Measurements from ENCODE around the gene OTUD3. TPM values are rescaled to one million over a fixed set of nuclear protein-coding genes. Genes with fewer than 3 reads are reported as not detected.
"Not testable (repeated sequence)": the region's sequence is repeated elsewhere in the genome, so short reads cannot be mapped to it uniquely, and the experiment has no call there.

Gene OTUD3
- total RNA-seq, 1 donor from 2014 or later: 4.9 TPM

DNA sequence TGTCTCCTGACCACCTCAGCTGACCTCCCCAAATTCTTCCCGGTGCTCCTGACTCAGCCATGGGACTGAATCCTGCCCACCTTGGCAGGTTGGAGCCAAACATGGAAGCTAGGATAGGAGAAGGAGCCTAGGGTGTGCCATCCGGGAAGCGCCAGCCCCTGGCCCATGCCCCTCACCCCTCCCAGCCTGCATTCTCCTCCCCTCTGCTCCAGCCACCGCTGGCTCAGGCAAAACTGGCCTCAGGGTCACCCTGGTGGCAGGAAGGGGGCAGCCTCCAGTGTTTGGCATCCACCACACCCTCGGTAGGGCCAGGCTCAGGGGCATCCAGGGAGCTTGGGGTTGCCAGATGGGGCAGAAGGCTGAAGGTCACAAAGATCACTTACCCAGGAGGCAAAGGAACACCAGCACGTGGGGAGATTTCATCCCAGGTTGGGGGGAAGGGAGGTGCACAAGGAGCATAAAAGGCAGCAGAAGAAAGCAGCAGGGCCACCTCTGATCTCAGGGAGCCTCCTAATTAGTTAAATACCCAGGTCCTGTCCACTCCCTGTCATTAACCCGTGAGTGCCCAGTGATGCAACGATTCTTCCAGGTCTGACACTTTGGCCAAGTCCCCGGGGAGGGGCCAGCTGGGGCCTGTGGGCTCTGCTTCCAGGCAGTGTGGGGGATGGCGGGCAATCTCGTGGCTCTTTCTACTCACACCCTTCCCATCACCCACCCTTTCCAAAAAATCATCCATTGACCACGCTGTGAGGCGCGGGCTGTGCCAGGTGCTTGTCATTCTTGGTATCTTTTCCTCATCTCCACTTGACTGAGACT is 41.1 kb downstream of the OTUD3 start, which contains the start of gene PLA2G2E:
PLA2G2E (minus strand) TSS at position 481 of the 816 bp plus-strand sequence; CDS start at position 423, 58 bp downstream.
- H3K4me1 ChIP-seq: no peaks in the 10 kb centered on the region
- no peak for DNase-seq (ENCODE audit: extremely low spot score in 2 of 2)
- H3K4me3 ChIP-seq: no peak within 1 kb of the TSS
- no peaks in the 10 kb centered on the region for H3K27me3 ChIP-seq
- TF ChIP-seq POLR2AphosphoS5 (IDR thresholded peaks at IDR 0.05; ENCODE audit: insufficient read depth in 1 of 2, low read depth in 1 of 2) (no peak), CTCF (IDR thresholded peaks at IDR 0.05) (no peak), POLR2A (IDR thresholded peaks at IDR 0.05) (no peak)
- no peaks in the 10 kb centered on the region for H3K9me3 ChIP-seq
- no peaks in the 10 kb centered on the region for H3K36me3 ChIP-seq
- intact Hi-C loops (cut with DNase I): no loop called here
- H3K27ac ChIP-seq: no peak within 1 kb of the TSS

- Histone ChIP-seq H3K9me3 (no peaks in the 10 kb centered on the region), H3K4me3 (no peak overlapping the region), H3K4me1 (no peaks in the 10 kb centered on the region), H3K27me3 (no peaks in the 10 kb centered on the region), H3K27ac (no peak overlapping the region), H3K36me3 (no peaks in the 10 kb centered on the region)
- DNase-seq (ENCODE audit: extremely low spot score in 2 of 2): no peak
- intact Hi-C loops (cut with DNase I): no loop called here
- no peak for TF ChIP-seq POLR2A (IDR thresholded peaks at IDR 0.05)
- TF ChIP-seq POLR2AphosphoS5 (IDR thresholded peaks at IDR 0.05; ENCODE audit: insufficient read depth in 1 of 2, low read depth in 1 of 2): no peak
- no peak for TF ChIP-seq CTCF (IDR thresholded peaks at IDR 0.05)
Observed at GRCh38 chr1:19923953-19924346, 41.8 kb downstream of the OTUD3 start.

- H3K27ac ChIP-seq: no peak overlapping the region
- no peaks in the 10 kb centered on the region for H3K9me3 ChIP-seq
- no peak for DNase-seq (ENCODE audit: extremely low spot score in 2 of 2)
- TF ChIP-seq CTCF (IDR thresholded peaks at IDR 0.05): no peak
- no peak overlapping the region for H3K4me3 ChIP-seq
- H3K27me3 ChIP-seq: no peaks in the 10 kb centered on the region
- intact Hi-C loops (cut with DNase I): no loop called here
- no peaks in the 10 kb centered on the region for H3K4me1 ChIP-seq
- no peaks in the 10 kb centered on the region for H3K36me3 ChIP-seq
Observed at GRCh38 chr1:19925342-19926070, 43.3 kb downstream of the OTUD3 start.

DNA sequence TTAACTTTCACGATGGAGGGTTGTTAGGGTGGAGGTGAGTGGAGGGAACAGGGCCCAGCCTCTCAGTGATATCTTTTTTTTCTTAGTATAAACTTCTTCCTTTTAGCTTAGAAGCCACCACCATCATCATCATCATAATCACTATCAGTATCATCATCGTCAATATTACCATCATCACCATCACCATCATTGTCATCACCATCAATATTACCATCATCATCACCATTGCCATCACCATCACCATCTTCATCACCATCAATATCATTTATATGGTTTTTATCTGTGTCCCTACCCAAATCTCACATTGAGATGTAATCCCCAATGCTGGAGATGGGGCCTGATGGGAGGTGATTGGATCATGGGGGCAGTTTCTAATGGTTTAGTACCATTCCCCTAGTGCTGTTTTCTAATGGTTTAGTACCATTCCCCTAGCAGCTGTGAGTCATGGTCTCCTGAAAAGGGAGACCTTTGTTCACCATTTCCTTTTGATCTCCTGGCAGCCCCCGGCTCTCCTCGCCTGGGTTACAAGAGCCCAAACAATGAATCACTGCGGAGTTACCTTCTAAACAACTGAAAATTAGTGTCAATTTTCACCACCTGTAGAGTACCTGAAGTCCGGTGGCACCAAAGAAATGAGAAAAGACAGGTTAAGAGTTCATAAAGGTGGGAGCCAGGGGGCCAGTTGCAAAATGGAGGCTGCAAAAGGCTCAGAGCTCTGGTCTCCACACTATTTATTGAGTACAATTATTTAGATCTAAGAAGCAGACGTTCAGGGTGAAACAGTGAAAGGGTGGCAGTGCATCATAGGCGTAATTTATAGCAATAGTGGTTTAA is 44.3 kb downstream of the OTUD3 start:
- Histone ChIP-seq H3K9me3 (no peaks in the 10 kb centered on the region), H3K36me3 (no peaks in the 10 kb centered on the region), H3K27me3 (no peaks in the 10 kb centered on the region), H3K27ac (no peak overlapping the region), H3K4me3 (no peak overlapping the region), H3K4me1 (no peaks in the 10 kb centered on the region)
- no peak for TF ChIP-seq POLR2A (IDR thresholded peaks at IDR 0.05)
- TF ChIP-seq POLR2AphosphoS5 (IDR thresholded peaks at IDR 0.05; ENCODE audit: insufficient read depth in 1 of 2, low read depth in 1 of 2): no peak
- TF ChIP-seq CTCF (IDR thresholded peaks at IDR 0.05): no peak
- no peak for DNase-seq (ENCODE audit: extremely low spot score in 2 of 2)
- intact Hi-C loops (cut with DNase I): no loop called here

GRCh38 chr1:19927130-19927421 is 44.9 kb downstream of the OTUD3 start:
- H3K36me3 ChIP-seq; H3K4me3 ChIP-seq; DNase-seq (ENCODE audit: extremely low spot score in 2 of 2); H3K27me3 ChIP-seq; H3K27ac ChIP-seq; intact Hi-C loops (cut with DNase I); H3K9me3 ChIP-seq; H3K4me1 ChIP-seq: not testable (repeated sequence)
